Large intestine (tissue), 3 donors: ENCODE results near the gene SGO1. TPM values are rescaled to one million over a fixed set of nuclear protein-coding genes. Genes with fewer than 3 reads are reported as not detected.

ENCODE experiments used
- DNase-seq, 2 donors: peaks; one replicate each; pipeline versions ENCODE4 v3.0.0 to v3.0.0-alpha.2; 2013
- H3K27ac ChIP-seq: one replicate; pipeline ENCODE4 v1.5.1; 2013; ENCODE audit warnings: low read length
- H3K27me3 ChIP-seq: 2 replicates; pipeline ENCODE4 v1.6.1; 2013; ENCODE audit warnings: low read length; ENCODE audit not compliant: control insufficient read depth, insufficient read depth
- H3K36me3 ChIP-seq: 2 replicates; pipeline ENCODE4 v1.6.1; 2013; ENCODE audit warnings: low read length; ENCODE audit not compliant: control insufficient read depth, insufficient read depth
- H3K4me1 ChIP-seq: one replicate; pipeline ENCODE4 v1.6.1; 2013; ENCODE audit warnings: low read length; ENCODE audit not compliant: control insufficient read depth, insufficient read depth
- H3K4me3 ChIP-seq: one replicate; pipeline ENCODE4 v1.5.1; 2013; ENCODE audit warnings: low read length
- H3K9me3 ChIP-seq: one replicate; pipeline ENCODE4 v1.6.1; 2013; ENCODE audit warnings: mild to moderate bottlenecking, low read depth, low read length, moderate library complexity; ENCODE audit not compliant: control insufficient read depth
- WGBS: methylation state at CpG from one replicate; pipeline ENCODE4 v1.1.5; 2013; ENCODE audit warnings: low lambda C conversion rate; ENCODE audit not compliant: insufficient coverage; 5-methylcytosine and 5-hydroxymethylcytosine counted together
- polyA plus RNA-seq: library from polyadenylated mRNA; unstranded; fragments of 120-200 nt; gene quantifications from one replicate; pipeline ENCODE4 v1.2.1, GENCODE V29; 2013

The SGO1 gene
- polyA plus RNA-seq, 1 donor: 4.7 TPM

- H3K36me3 ChIP-seq: no peaks in the 10 kb centered on the region
- peaks cover 5% of the 10 kb centered on the region for H3K4me1 ChIP-seq
- no peaks in the 10 kb centered on the region for H3K9me3 ChIP-seq
- H3K27ac ChIP-seq: no peak overlapping the region
- no peak overlapping the region for H3K4me3 ChIP-seq
- no peak for DNase-seq
- H3K27me3 ChIP-seq: no peaks in the 10 kb centered on the region
Measured at GRCh38 chr3:20160230-20160629, 25.8 kb downstream of the SGO1 start.

- H3K36me3 ChIP-seq: peaks cover 4% of the 10 kb centered on the region
- no peaks in the 10 kb centered on the region for H3K27me3 ChIP-seq
- H3K9me3 ChIP-seq: no peaks in the 10 kb centered on the region
- DNase-seq: no peak
- H3K27ac ChIP-seq: no peak overlapping the region
- no CpG with 5 or more reads among the region's 4 CpGs for WGBS
- no peaks in the 10 kb centered on the region for H3K4me1 ChIP-seq
- no peak overlapping the region for H3K4me3 ChIP-seq
Measured at GRCh38 chr3:20154928-20155327, 31.1 kb downstream of the SGO1 start.

- Histone ChIP-seq H3K27ac (no peak overlapping the region), H3K27me3 (no peaks in the 10 kb centered on the region), H3K4me1 (no peaks in the 10 kb centered on the region), H3K9me3 (no peaks in the 10 kb centered on the region), H3K36me3 (peaks cover 8% of the 10 kb centered on the region), H3K4me3 (no peak overlapping the region)
- no peak for DNase-seq
- WGBS: no CpG with 5 or more reads among the region's 1 CpG
Measured at GRCh38 chr3:20154078-20154477, 31.9 kb downstream of the SGO1 start.

- Histone ChIP-seq H3K27me3 (no peaks in the 10 kb centered on the region), H3K9me3 (no peaks in the 10 kb centered on the region), H3K4me1 (no peaks in the 10 kb centered on the region), H3K27ac (no peak overlapping the region), H3K4me3 (no peak overlapping the region), H3K36me3 (peaks cover 11% of the 10 kb centered on the region)
- WGBS: 93% methylated on average over 3 of the region's 10 CpGs
- no peak for DNase-seq
Measured at GRCh38 chr3:20148466-20148865, 37.5 kb downstream of the SGO1 start.

- no peak overlapping the region for H3K4me3 ChIP-seq
- H3K9me3 ChIP-seq: no peaks in the 10 kb centered on the region
- no peak overlapping the region for H3K27ac ChIP-seq
- no peak for DNase-seq
- H3K27me3 ChIP-seq: no peaks in the 10 kb centered on the region
- no peaks in the 10 kb centered on the region for H3K4me1 ChIP-seq
- peaks cover 11% of the 10 kb centered on the region for H3K36me3 ChIP-seq
Measured at GRCh38 chr3:20147361-20147760, 38.6 kb downstream of the SGO1 start.

- H3K4me1 ChIP-seq: no peaks in the 10 kb centered on the region
- H3K27ac ChIP-seq: no peak overlapping the region
- DNase-seq: no peak
Measured at GRCh38 chr3:20146301-20146700, 39.7 kb downstream of the SGO1 start.

GRCh38 chr3:20145874-20146273 is 40.1 kb downstream of the SGO1 start:
- WGBS: no CpG with 5 or more reads among the region's 2 CpGs
- no peaks in the 10 kb centered on the region for H3K27me3 ChIP-seq
- no peak overlapping the region for H3K27ac ChIP-seq

More at GRCh38 chr3:20146301-20146700, 39.7 kb downstream of the SGO1 start:
- H3K4me3 ChIP-seq: no peak overlapping the region
- WGBS: 37% methylated on average over 3 of the region's 8 CpGs
- H3K9me3 ChIP-seq: no peaks in the 10 kb centered on the region
- peaks cover 14% of the 10 kb centered on the region for H3K36me3 ChIP-seq
- no peaks in the 10 kb centered on the region for H3K27me3 ChIP-seq

GRCh38 chr3:20143519-20143918 is 42.5 kb downstream of the SGO1 start:
- Histone ChIP-seq H3K27ac (no peak overlapping the region), H3K36me3 (peaks cover 9% of the 10 kb centered on the region), H3K4me3 (no peak overlapping the region), H3K9me3 (no peaks in the 10 kb centered on the region), H3K4me1 (no peaks in the 10 kb centered on the region), H3K27me3 (no peaks in the 10 kb centered on the region)
- 100% methylated on average over 1 of the region's 2 CpGs for WGBS
- DNase-seq: no peak

More at GRCh38 chr3:20145874-20146273, 40.1 kb downstream of the SGO1 start:
- no peak for DNase-seq
- Histone ChIP-seq H3K9me3 (no peaks in the 10 kb centered on the region), H3K36me3 (peaks cover 14% of the 10 kb centered on the region), H3K4me1 (no peaks in the 10 kb centered on the region), H3K4me3 (no peak overlapping the region)

GRCh38 chr3:20142517-20142916 is 43.5 kb downstream of the SGO1 start:
- no peaks in the 10 kb centered on the region for H3K9me3 ChIP-seq
- no peaks in the 10 kb centered on the region for H3K4me1 ChIP-seq
- no peak overlapping the region for H3K27ac ChIP-seq
- peaks cover 5% of the 10 kb centered on the region for H3K36me3 ChIP-seq
- H3K4me3 ChIP-seq: no peak overlapping the region
- H3K27me3 ChIP-seq: no peaks in the 10 kb centered on the region
- peak; percentile 19 to 58 for DNase-seq
- WGBS: no CpG with 5 or more reads among the region's 4 CpGs

GRCh38 chr3:20141851-20142250 is 44.2 kb downstream of the SGO1 start:
- whole genome bisulfite sequencing: no CpG with 5 or more reads among the region's 7 CpGs
- H3K4me3 ChIP-seq: no peak overlapping the region

GRCh38 chr3:20141316-20141715 is 44.7 kb downstream of the SGO1 start:
- Histone ChIP-seq H3K4me1 (no peaks in the 10 kb centered on the region), H3K36me3 (peaks cover 8% of the 10 kb centered on the region), H3K27me3 (no peaks in the 10 kb centered on the region), H3K4me3 (no peak overlapping the region), H3K27ac (no peak overlapping the region), H3K9me3 (no peaks in the 10 kb centered on the region)
- 80% methylated on average over 1 of the region's 2 CpGs for WGBS
- no peak for DNase-seq

More at GRCh38 chr3:20141851-20142250, 44.2 kb downstream of the SGO1 start:
- H3K36me3 ChIP-seq: peaks cover 8% of the 10 kb centered on the region
- H3K4me1 ChIP-seq: no peaks in the 10 kb centered on the region
- H3K27me3 ChIP-seq: no peaks in the 10 kb centered on the region
- peak; percentile 26 to 34 for DNase-seq
- H3K27ac ChIP-seq: no peak overlapping the region
- no peaks in the 10 kb centered on the region for H3K9me3 ChIP-seq
